Measurements from ENCODE around the gene ADPRM. TPM values are rescaled to one million over a fixed set of nuclear protein-coding genes. Genes with fewer than 3 reads are reported as not detected.

The ADPRM gene
- total RNA-seq, 1 experiment from 2014 or later = 7.9 TPM

GRCh38 chr17:10727192-10727591 is 29.8 kb downstream of the ADPRM start:
- Histone ChIP-seq H3K79me2 (ENCODE audit: insufficient read depth, low read length) (no peaks in the 10 kb centered on the region), H3K9ac (ENCODE audit: low read length) (no peak overlapping the region), H2AFZ (ENCODE audit: low read depth, low read length, poor library complexity, severe bottlenecking) (no peak overlapping the region), H4K20me1 (ENCODE audit: insufficient read depth) (no peaks in the 10 kb centered on the region), H3K27ac (ENCODE audit: low read depth, low read length) (no peak overlapping the region), H3K9me3 (ENCODE audit: control insufficient read depth in 1 of 2, insufficient read depth in 1 of 2, low read depth in 1 of 2, low read length in 2 of 2) (no peaks in the 10 kb centered on the region), H3K27me3 (ENCODE audit: insufficient read depth, low read length) (no peaks in the 10 kb centered on the region), H3K36me3 (ENCODE audit: control insufficient read depth in 1 of 2, insufficient read depth in 2 of 2, low read length in 2 of 2) (no peaks in the 10 kb centered on the region), H3K4me1 (ENCODE audit: control insufficient read depth in 1 of 2, insufficient read depth in 2 of 2, low read length in 2 of 2) (no peaks in the 10 kb centered on the region), H3K4me2 (ENCODE audit: low read length) (no peak overlapping the region), H3K4me3 (replicated peaks in 1 of 2; ENCODE audit: low read depth in 1 of 2, low read length in 2 of 2) (no peak overlapping the region), H3K9me2 (ENCODE audit: insufficient read depth) (no peaks in the 10 kb centered on the region)
- intact Hi-C loops (cut with micrococcal nuclease) = no loop called here
- no peak for ATAC-seq
- BruUV-seq (replicated peaks) = no TSS peak
- TF ChIP-seq POLR2A (IDR thresholded peaks at IDR 0.05; ENCODE audit: borderline replicate concordance, extremely low read depth, insufficient read depth, insufficient read length) (no peak), RAD21 (IDR thresholded peaks at IDR 0.05; ENCODE audit: low read depth) (no peak), CBX3 (IDR thresholded peaks at IDR 0.05; ENCODE audit: low read depth) (no peak), FOSL1 (IDR thresholded peaks at IDR 0.05; ENCODE audit: low read depth) (no peak), ZNF274 (IDR thresholded peaks at IDR 0.05; ENCODE audit: low read depth, low read length) (no peak), JUND (IDR thresholded peaks at IDR 0.05) (no peak), TCF7L2 (IDR thresholded peaks at IDR 0.05; ENCODE audit: borderline replicate concordance, extremely low read depth, insufficient read depth, insufficient read length) (no peak), EGR1 (IDR thresholded peaks at IDR 0.05; ENCODE audit: low read depth) (no peak), ATF3 (IDR thresholded peaks at IDR 0.05) (no peak), ZBTB33 (IDR thresholded peaks at IDR 0.05; ENCODE audit: extremely low read depth, insufficient replicate concordance, low read length) (no peak), SP1 (IDR thresholded peaks at IDR 0.05; ENCODE audit: low read depth) (no peak), YY1 (IDR thresholded peaks at IDR 0.05; ENCODE audit: extremely low read depth, insufficient replicate concordance, low read depth, low read length) (no peak), ZFX (IDR thresholded peaks at IDR 0.05) (no peak), CEBPB (IDR thresholded peaks at IDR 0.05; ENCODE audit: low read depth) (no peak), MAX (IDR thresholded peaks at IDR 0.05) (no peak), POLR2AphosphoS5 (IDR thresholded peaks at IDR 0.05; ENCODE audit: low read depth, low read length) (no peak), EZH2phosphoT487 (IDR thresholded peaks at IDR 0.05; ENCODE audit: borderline replicate concordance) (no peak), CTCF (IDR thresholded peaks at IDR 0.05 in 2 of 3, conservative IDR thresholded peaks at IDR 0.05 in 1 of 3; ENCODE audit: borderline replicate concordance in 1 of 3, insufficient read depth in 1 of 3, low read depth in 2 of 3, low read length in 2 of 3) (no peak)
- no peak for DNase-seq (ENCODE audit: low read depth, low spot score)
- ChIA-PET CTCF (no interaction called here), RAD21 (ENCODE audit: low non-redundant PET in 1 of 2, low total read pairs in 2 of 2, uncharacterized antibody in 2 of 2, unreplicated experiment in 2 of 2) (no interaction called here), POLR2A (no interaction called here)
